GM04504 (cell line): Measurements from ENCODE around the gene SLC44A1.

Experiments used
- DNase-seq: peaks from one replicate; pipeline ENCODE4 v3.0.0-alpha.2; 2012; ENCODE audit warnings: low read depth

SLC44A1 gene

DNA sequence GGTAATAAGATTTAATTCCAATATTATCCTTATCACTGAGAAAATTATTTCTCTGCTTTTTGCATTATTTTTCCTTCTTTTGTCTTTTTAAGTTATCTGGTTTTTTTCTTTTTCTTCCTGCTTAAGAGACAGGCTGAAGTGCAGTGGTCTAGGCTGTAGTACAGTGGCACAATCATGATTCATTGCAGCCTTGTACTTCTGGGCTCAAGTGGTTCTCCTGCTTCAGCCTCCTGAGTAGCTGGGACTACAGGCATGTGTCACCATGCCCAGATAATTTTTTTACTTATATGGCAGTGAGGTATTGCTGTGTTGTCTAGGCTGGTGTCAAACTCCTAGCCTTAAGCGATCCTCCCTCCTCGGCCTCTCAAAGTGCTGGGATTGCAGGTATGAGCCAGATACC, 93.9 kb downstream of the SLC44A1 start:
- no peak for DNase-seq

DNA sequence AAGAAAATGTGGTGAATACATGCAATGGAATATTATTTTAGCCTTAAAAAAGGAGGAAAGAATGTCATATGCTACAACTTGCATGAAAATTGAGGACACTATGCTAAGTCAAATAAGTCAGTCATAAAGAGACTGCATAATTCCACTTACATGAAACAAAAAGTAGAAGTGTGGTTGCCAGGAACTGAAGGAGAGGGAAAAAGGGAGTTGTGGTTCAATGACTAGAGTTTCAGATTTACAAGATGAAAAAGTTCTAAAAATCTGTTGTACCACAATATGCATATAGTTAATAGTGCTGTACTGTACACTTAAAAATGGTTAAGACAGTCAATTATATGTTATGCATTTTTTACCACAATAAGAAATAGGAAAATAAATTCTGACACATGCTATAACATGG, 95.4 kb downstream of the SLC44A1 start:
- DNase-seq = no peak

GRCh38 chr9:105341434-105342146, 97.1 kb downstream of the SLC44A1 start:
- DNase-seq = no peak

- DNase-seq = no peak
Observed at GRCh38 chr9:105342147-105342505, 97.7 kb downstream of the SLC44A1 start.

GRCh38 chr9:105344283-105344682, 99.8 kb downstream of the SLC44A1 start:
- no peak for DNase-seq

- no peak for DNase-seq
Observed at GRCh38 chr9:105345626-105346025, 101.2 kb downstream of the SLC44A1 start.

DNA sequence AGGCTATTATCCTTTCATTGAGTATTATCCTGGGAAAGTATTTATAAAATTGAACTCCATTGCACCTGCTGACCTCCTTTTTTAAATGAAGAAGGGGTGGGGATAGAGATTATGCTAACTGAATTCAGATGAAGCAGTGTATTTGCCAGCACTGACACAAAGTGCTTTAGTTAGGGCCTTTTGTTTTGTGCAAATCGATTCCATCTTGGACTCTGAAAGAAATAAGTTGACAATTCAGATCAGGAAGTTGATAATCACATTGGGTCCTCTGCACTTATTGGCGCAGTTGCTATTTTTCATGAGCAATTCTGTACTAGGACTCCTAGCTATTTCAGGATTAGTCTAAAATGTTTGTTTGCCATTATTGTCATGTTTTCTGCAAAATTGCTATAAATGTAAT, 101.8 kb downstream of the SLC44A1 start:
- DNase-seq = no peak

- DNase-seq = no peak
Observed at GRCh38 chr9:105354448-105354847, 110.0 kb downstream of the SLC44A1 start.

GRCh38 chr9:105355781-105356180, 111.3 kb downstream of the SLC44A1 start:
- no peak for DNase-seq

DNA sequence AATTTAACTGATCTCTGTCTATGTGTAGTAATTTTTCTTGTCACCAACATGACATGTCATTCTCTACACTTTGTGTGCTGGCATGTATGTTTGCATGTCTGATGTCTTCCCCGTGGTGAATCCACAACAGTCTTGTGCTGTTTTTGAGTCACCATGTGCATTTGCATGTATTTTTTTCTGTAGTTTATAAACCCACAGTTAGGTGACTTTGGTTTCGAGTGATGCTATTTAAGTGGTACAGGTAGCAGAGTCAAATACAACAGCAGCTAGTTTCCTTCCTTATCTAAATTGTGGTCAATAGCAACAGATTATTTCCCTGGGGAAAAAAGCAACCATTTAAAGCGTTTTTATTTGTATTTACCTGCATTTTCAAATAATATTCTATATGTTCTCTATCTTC, 113.5 kb downstream of the SLC44A1 start:
- no peak for DNase-seq

- no peak for DNase-seq
Observed at GRCh38 chr9:105359892-105360291, 115.4 kb downstream of the SLC44A1 start.

DNA sequence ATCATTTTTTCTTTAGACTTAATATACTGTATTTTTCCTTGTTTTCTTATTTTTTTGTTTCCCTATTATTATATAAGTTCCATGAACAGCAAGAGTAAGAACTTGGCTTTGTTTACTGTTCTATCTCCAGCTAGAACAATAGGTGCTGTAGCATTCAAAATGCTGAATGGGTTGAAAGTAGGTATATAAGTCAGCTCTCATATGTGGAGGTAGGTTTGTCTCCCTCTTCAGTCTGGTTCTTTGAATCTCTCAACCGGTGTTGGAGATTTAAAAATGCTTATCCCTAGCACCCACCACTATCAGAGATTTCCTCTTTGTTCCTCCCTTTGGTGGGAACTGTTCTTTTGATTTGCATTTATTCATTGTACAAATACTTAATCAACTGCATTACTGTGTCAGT, 115.9 kb downstream of the SLC44A1 start:
- DNase-seq = no peak

- DNase-seq = no peak
Observed at GRCh38 chr9:105361873-105362272, 117.4 kb downstream of the SLC44A1 start.

- DNase-seq = no peak
Observed at GRCh38 chr9:105362470-105362869, 118.0 kb downstream of the SLC44A1 start.

GRCh38 chr9:105363837-105364236, 119.4 kb downstream of the SLC44A1 start:
- DNase-seq = no peak

- DNase-seq = no peak
Observed at GRCh38 chr9:105369911-105370310, 125.5 kb downstream of the SLC44A1 start.

DNA sequence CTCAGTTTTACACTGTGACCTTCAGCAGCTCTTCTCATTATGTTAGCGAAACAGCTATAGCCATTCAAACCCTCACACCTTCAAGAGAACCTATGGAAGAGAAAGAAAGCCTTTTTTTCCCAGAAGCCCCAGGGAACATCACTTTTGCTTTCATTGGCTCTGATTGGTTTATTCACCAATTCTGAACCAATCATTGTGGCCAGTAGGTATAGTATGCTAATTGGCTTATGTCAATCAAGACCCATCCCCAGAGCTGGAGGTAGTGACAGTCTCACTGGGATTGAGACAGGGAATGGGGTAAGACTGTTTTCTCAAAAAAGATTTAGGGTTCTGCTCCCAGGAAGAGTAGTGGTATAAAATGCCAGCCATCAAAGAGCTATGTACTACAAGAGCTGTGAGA, 129.3 kb downstream of the SLC44A1 start:
- DNase-seq = no peak

DNA sequence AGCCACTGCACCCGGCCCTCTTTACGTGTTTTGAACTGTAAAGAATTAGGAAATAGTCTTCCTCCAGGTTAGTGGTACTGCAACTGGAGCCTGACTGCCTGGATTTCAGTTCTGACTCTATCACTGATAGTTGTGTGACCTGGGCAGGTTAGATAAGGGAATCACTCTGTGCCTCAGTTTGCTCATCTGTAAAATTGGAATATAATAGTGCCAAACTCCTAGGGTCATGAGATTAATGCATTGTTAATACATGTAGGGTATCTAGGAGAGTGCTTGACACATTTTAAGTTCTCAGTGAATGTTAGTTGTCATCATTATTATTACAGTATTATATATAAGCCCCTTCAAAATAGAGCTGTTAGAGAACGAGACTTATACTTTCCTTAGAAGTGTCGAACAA, 130.9 kb downstream of the SLC44A1 start:
- no peak for DNase-seq

- no peak for DNase-seq
Observed at GRCh38 chr9:105376893-105377292, 132.4 kb downstream of the SLC44A1 start.

GRCh38 chr9:105385381-105385985, 141.0 kb downstream of the SLC44A1 start:
- DNase-seq = no peak

GRCh38 chr9:105389796-105390195, 145.3 kb downstream of the SLC44A1 start:
- no peak for DNase-seq

- no peak for DNase-seq
Observed at GRCh38 chr9:105390871-105391270, 146.4 kb downstream of the SLC44A1 start.

DNA sequence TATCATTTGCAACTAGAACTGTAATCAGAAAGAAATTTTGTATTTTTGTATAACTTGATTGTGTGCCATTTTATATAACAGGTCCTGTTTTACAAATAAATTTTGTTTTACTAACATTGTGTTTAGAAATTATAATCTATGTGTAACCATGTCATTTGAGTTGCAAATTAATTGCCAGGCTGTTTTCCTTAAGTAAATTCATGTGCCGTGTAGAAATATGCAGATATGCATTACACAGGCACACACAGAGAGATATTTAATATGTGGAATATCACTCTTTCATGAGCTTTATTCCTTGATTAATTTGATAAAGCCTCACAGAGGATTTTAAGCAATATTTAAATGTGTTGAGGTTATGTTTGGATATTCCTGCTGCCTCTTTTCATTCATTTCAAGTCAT, 146.8 kb downstream of the SLC44A1 start:
- no peak for DNase-seq

DNA sequence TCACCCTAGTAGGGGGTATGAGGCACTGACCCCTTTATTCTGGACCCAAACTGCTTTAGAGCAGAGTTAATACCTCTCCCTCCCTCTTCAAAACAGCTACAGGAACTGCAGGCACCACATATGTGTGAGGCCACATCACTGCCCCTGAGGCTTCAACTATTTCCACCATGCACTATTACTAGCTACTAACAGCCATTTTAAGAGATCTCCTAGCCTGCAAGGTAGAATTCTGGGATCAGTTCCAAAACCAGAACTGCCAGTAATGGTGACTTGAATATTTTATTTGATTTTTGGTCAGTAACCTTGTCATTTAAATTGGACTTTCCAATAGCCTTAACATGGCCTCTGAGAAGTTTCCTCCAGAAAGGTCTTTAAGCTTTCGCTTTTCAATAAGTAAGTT, 148.1 kb downstream of the SLC44A1 start:
- no peak for DNase-seq
